ENCODE data around the gene CCDC159.

DNA sequence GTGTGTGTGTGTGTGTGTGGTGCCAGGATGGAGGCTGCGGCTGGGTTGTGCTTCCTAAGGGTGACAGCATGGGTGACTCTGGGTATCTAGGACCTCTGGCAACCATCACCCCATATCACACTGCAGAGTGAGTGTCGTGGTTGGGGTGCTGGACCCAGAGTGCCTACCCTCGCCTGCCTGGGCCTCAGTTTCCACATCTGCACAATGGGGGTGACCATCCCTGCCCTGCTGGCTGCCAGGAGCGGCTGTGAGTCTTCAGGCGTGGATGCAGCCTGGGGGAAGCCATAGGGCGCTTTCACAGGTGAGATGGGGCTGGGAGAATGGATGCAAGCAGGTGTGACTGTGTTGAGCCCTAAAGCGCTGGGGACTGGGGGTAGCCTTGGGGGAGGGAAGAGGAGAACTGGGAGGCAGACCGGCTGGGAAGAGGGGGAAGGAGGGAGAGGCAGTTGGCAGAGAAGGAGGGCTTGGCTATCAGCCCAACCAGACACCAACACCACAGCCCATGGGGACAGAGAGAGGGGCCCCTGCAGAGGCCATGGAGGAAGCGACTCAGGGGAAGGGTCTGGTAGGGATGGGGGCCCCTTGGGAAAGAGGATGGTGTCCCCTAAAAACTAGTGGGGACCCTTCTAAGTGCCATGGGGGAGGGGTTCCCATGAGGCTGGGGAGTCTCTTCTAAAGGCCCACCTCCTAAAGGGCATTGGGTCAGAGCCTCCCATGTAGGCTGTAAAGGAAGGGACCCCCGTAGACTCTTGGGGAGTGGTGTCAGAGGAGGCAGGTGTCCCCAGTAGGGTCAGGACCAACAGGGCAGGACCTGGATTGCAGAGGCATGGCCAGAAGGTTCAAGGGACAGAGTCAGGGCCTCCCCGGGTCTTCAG, 10.6 kb downstream of the CCDC159 start:
- TF ChIP-seq, protein P1, sequence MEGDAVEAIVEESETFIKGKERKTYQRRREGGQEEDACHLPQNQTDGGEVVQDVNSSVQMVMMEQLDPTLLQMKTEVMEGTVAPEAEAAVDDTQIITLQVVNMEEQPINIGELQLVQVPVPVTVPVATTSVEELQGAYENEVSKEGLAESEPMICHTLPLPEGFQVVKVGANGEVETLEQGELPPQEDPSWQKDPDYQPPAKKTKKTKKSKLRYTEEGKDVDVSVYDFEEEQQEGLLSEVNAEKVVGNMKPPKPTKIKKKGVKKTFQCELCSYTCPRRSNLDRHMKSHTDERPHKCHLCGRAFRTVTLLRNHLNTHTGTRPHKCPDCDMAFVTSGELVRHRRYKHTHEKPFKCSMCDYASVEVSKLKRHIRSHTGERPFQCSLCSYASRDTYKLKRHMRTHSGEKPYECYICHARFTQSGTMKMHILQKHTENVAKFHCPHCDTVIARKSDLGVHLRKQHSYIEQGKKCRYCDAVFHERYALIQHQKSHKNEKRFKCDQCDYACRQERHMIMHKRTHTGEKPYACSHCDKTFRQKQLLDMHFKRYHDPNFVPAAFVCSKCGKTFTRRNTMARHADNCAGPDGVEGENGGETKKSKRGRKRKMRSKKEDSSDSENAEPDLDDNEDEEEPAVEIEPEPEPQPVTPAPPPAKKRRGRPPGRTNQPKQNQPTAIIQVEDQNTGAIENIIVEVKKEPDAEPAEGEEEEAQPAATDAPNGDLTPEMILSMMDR (IDR thresholded peaks at IDR 0.05; ENCODE audit: insufficient read depth, low read length, poor library complexity, severe bottlenecking), result no peak
- TF ChIP-seq EZH2phosphoT487 (conservative IDR thresholded peaks at IDR 0.05; ENCODE audit: low read length), result no peak

Data from SU-DHL-6 (cell line).